ENCODE measurements around the gene TSPEAR. TPM values are rescaled to one million over a fixed set of nuclear protein-coding genes. Genes with fewer than 3 reads are reported as not detected.

The TSPEAR gene
- total and polyA plus RNA-seq, 8 donors: 0.05 to 0.29 (median 0.12) TPM; not detected in 4

DNA sequence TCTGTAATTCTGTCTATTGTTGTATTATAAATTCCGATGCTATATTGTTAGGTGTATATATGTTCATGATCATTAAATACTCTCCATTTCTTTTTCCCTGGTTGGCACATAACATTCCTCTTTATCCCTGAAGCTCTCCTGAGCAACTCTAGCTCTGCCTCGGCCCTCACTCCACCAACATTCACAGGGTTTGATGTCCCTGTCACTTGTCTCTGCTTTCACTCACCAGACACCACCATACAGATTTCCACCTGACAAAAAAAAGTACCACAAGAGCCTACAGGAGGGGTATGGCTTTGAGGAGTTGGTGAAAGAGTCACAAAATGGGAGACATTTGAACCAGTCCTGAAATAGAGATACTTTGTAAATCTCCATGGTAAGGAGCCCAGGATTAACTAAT is 8.8 kb upstream of the TSPEAR start:
- DNase-seq: no peak
- intact Hi-C loops (cut with DNase I; ENCODE audit: low total_unique reads): no loop called here
- Histone ChIP-seq H3K27me3 (peaks cover 0 to 84% (median 28%) of the 10 kb centered on the region in 3 donors), H3K4me3 (no peak overlapping the region), H3K4me1 (peaks cover 3 to 11% (median 7%) of the 10 kb centered on the region in 4 donors), H3K9me3 (no peaks in the 10 kb centered on the region), H3K36me3 (no peaks in the 10 kb centered on the region), H3K27ac (no peak overlapping the region)
- 74 to 88% (median 80%) methylated on average over 2 of the region's 2 CpGs for WGBS, 5 donors
- TF ChIP-seq POLR2AphosphoS5 (IDR thresholded peaks at IDR 0.05) (no peak), EP300 (IDR thresholded peaks at IDR 0.05) (no peak), POLR2A (IDR thresholded peaks at IDR 0.05) (no peak)
- TF ChIP-seq, protein P1, sequence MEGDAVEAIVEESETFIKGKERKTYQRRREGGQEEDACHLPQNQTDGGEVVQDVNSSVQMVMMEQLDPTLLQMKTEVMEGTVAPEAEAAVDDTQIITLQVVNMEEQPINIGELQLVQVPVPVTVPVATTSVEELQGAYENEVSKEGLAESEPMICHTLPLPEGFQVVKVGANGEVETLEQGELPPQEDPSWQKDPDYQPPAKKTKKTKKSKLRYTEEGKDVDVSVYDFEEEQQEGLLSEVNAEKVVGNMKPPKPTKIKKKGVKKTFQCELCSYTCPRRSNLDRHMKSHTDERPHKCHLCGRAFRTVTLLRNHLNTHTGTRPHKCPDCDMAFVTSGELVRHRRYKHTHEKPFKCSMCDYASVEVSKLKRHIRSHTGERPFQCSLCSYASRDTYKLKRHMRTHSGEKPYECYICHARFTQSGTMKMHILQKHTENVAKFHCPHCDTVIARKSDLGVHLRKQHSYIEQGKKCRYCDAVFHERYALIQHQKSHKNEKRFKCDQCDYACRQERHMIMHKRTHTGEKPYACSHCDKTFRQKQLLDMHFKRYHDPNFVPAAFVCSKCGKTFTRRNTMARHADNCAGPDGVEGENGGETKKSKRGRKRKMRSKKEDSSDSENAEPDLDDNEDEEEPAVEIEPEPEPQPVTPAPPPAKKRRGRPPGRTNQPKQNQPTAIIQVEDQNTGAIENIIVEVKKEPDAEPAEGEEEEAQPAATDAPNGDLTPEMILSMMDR (IDR thresholded peaks at IDR 0.05): no peak

DNA sequence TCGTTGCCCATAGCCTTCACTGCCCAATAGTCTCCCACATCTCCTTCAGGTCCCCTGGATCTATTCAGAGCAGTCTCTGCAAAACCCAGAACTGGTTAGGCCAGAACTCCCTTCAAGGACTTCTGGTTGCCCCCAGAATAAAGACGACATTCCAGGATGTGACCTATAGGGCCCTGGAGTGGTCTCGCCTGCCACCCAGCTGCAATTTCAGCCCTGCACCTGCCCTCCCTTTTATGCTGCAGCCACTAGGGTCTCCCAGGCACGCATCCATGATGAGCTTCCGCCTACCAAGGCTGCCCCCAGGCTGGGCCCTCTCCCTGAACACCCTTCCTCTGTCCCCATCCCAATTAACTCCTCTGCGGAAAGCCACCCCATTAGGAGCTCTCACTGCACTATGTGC is 7.2 kb upstream of the TSPEAR start:
- TF ChIP-seq EP300 (IDR thresholded peaks at IDR 0.05) (no peak), POLR2A (IDR thresholded peaks at IDR 0.05) (no peak), POLR2AphosphoS5 (IDR thresholded peaks at IDR 0.05) (no peak)
- TF ChIP-seq, protein P1 (IDR thresholded peaks at IDR 0.05): no peak
- DNase-seq: no peak
- WGBS, 5 donors: 36 to 57% (median 43%) methylated on average over 6 of the region's 6 CpGs

DNA sequence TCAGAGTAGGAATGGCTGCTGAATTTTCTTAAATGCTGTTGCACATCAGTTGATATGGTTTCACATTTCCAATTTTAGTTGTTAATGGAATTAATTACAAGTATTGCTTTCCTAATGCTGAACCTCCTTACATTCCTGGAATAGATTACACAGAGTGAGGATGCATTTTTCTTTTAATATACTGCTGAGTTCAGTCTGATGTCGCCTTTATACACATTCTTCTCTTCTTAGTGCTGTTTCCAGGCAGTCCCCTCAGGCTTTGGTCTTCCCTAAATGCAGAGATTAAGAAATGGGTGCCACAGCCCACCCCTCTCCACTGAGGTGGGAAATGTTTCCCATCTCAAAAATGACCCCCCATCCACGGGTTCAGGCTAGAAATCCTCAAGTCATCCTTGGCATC is 6.7 kb upstream of the TSPEAR start:
- H3K27ac ChIP-seq: no peak overlapping the region
- H3K4me1 ChIP-seq: peaks cover 0 to 2% (median under 1%) of the 10 kb centered on the region in 4 donors
- no peak for DNase-seq
- no peak overlapping the region for H3K4me3 ChIP-seq
- intact Hi-C loops (cut with DNase I; ENCODE audit: low total_unique reads): no loop called here
- WGBS, 5 donors: 41 to 57% (median 56%) methylated on average over 2 of the region's 2 CpGs
- H3K9me3 ChIP-seq: no peaks in the 10 kb centered on the region
- H3K36me3 ChIP-seq: no peaks in the 10 kb centered on the region
- TF ChIP-seq EP300 (IDR thresholded peaks at IDR 0.05): no peak
- TF ChIP-seq POLR2A (IDR thresholded peaks at IDR 0.05): no peak
- TF ChIP-seq, protein P1 (IDR thresholded peaks at IDR 0.05): no peak
- TF ChIP-seq POLR2AphosphoS5 (IDR thresholded peaks at IDR 0.05): no peak
- peaks cover 0 to 84% (median 28%) of the 10 kb centered on the region in 3 donors for H3K27me3 ChIP-seq

More for the DNA sequence above, 7.2 kb upstream of the TSPEAR start:
- Histone ChIP-seq H3K27ac (no peak overlapping the region), H3K9me3 (no peaks in the 10 kb centered on the region), H3K36me3 (no peaks in the 10 kb centered on the region), H3K4me1 (peaks cover 3 to 7% (median 5%) of the 10 kb centered on the region in 4 donors), H3K27me3 (peaks cover 0 to 84% (median 28%) of the 10 kb centered on the region in 3 donors), H3K4me3 (no peak overlapping the region)
- intact Hi-C loops (cut with DNase I; ENCODE audit: low total_unique reads): no loop called here

DNA sequence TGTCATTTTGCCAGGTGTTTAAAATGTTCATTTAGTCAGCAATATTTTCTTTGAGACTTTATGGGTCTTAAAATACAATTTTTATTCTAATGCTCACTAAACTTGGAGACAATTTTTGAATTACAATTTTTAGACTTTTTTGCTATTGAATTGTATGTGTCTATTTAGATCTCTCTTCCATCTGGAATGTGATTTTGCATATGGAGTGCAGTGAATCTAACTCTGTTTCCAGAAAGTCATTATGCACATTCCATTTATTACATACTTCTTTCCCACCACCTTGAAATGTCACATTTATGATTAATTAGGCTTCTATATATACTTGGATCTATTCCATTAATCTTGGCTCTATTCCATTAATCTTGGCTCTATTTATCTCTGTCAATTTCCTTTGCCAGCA is 5.6 kb upstream of the TSPEAR start:
- Histone ChIP-seq H3K4me1 (peaks cover 0 to 4% (median 2%) of the 10 kb centered on the region in 4 donors), H3K27ac (no peak overlapping the region), H3K36me3 (no peaks in the 10 kb centered on the region), H3K27me3 (peaks cover 0 to 84% (median 32%) of the 10 kb centered on the region in 3 donors), H3K9me3 (no peaks in the 10 kb centered on the region), H3K4me3 (no peak overlapping the region)
- intact Hi-C loops (cut with DNase I; ENCODE audit: low total_unique reads): no loop called here
- TF ChIP-seq POLR2A (IDR thresholded peaks at IDR 0.05) (no peak), POLR2AphosphoS5 (IDR thresholded peaks at IDR 0.05) (no peak), EP300 (IDR thresholded peaks at IDR 0.05) (no peak)
- TF ChIP-seq, protein P1 (IDR thresholded peaks at IDR 0.05): no peak
- DNase-seq: no peak
